ENCODE measurements around the gene LGR6.

GRCh38 chr1:202348509-202349205 lies 155.1 kb downstream of the LGR6 start, which contains the start of gene PPP1R12B:
- TF ChIP-seq CTCF (IDR thresholded peaks at IDR 0.05; ENCODE audit: poor library complexity, severe bottlenecking) = peak; percentile 24
- no peak for TF ChIP-seq EZH2 (IDR thresholded peaks at IDR 0.05; ENCODE audit: borderline replicate concordance, insufficient read depth, low read length, poor library complexity, severe bottlenecking)
- peak; percentile 71 for TF ChIP-seq POLR2AphosphoS5 (IDR thresholded peaks at IDR 0.05)
- TF ChIP-seq REST (IDR thresholded peaks at IDR 0.05; ENCODE audit: borderline replicate concordance) = peak; percentile 45
- peak; percentile 37 for TF ChIP-seq EP300 (conservative IDR thresholded peaks at IDR 0.05; ENCODE audit: poor library complexity, severe bottlenecking)
- TF ChIP-seq RAD21 (conservative IDR thresholded peaks at IDR 0.05) = no peak
- TF ChIP-seq TAF1 (IDR thresholded peaks at IDR 0.05; ENCODE audit: low read depth) = peak; percentile 89
- peak; percentile 73 for TF ChIP-seq MXI1 (conservative IDR thresholded peaks at IDR 0.05; ENCODE audit: poor library complexity, severe bottlenecking)
